A673 (cell line): ENCODE measurements around the gene MTF2. TPM values are rescaled to one million over a fixed set of nuclear protein-coding genes. Genes with fewer than 3 reads are reported as not detected.
"Not testable (repeated sequence)": the region's sequence is repeated elsewhere in the genome, so short reads cannot be mapped to it uniquely, and the experiment has no call there.

ENCODE experiments used
- BruUV-seq: library from RNA; stranded (reverse); fragments of 400-500 nt; replicated peaks from 2 replicates; lab custom pipeline; 2021; lab: Mats Ljungman, UMichigan
- CTCF ChIA-PET: fragments of 300-600 bp; sonication (Branson Sonifier 250); formaldehyde crosslinking; loops from one replicate; lab custom pipeline; 2022; ENCODE audit warnings: antibody characterized with exemption; lab: Charles Lee
- POLR2A ChIA-PET: fragments of 300-600 bp; sonication (Branson Sonifier 250); formaldehyde crosslinking; loops from one replicate; lab custom pipeline; 2022; ENCODE audit warnings: antibody characterized with exemption; ENCODE audit not compliant: low non-redundant PET; lab: Charles Lee
- DNase-seq: peaks from one replicate; pipeline ENCODE4 v3.0.0-alpha.2; 2015; ENCODE audit warnings: low spot score
- H3K27ac ChIP-seq: fragments of 200-600 bp; sonication (generic); 2 replicates; pipeline ENCODE4 v1.5.1; 2016; ENCODE audit warnings: mixed run types, low read depth, mild to moderate bottlenecking, mixed read lengths, antibody characterized with exemption, low read length; ENCODE audit not compliant: poor library complexity, severe bottlenecking
- H3K27me3 ChIP-seq: fragments of 200-600 bp; sonication (generic); replicated peaks from 2 replicates; pipeline ENCODE4 v1.6.1; 2017; ENCODE audit warnings: mixed run types, low read depth, mild to moderate bottlenecking, mixed read lengths, antibody characterized with exemption, low read length; ENCODE audit not compliant: insufficient read depth, poor library complexity
- H3K36me3 ChIP-seq: fragments of 200-600 bp; sonication (generic); 2 replicates; pipeline ENCODE4 v1.6.1; 2016; ENCODE audit warnings: mixed run types, mild to moderate bottlenecking, mixed read lengths, antibody characterized with exemption, low read length; ENCODE audit not compliant: insufficient read depth, poor library complexity, severe bottlenecking
- H3K4me1 ChIP-seq: fragments of 200-600 bp; sonication (generic); 2 replicates; pipeline ENCODE4 v1.6.1; 2017; ENCODE audit warnings: mixed run types, mild to moderate bottlenecking, mixed read lengths, antibody characterized with exemption, low read length; ENCODE audit not compliant: insufficient read depth, poor library complexity, severe bottlenecking
- H3K4me3 ChIP-seq: fragments of 200-600 bp; sonication (generic); 2 replicates; pipeline ENCODE4 v1.5.1; 2016; ENCODE audit warnings: low read depth, mixed run types, mild to moderate bottlenecking, mixed read lengths, low read length; ENCODE audit not compliant: poor library complexity, severe bottlenecking
- H3K9me3 ChIP-seq: fragments of 200-600 bp; sonication (generic); 2 replicates; pipeline ENCODE4 v1.6.1; 2016; ENCODE audit warnings: mixed run types, low read depth, mild to moderate bottlenecking, mixed read lengths, antibody characterized with exemption, low read length; ENCODE audit not compliant: poor library complexity, severe bottlenecking
- EZH2 ChIP-seq: fragments of 200-600 bp; sonication (generic); IDR thresholded peaks from 2 replicates; pipeline ENCODE4 v1.6.1; 2017; ENCODE audit warnings: borderline replicate concordance, low read depth, mild to moderate bottlenecking, mixed read lengths, antibody characterized with exemption, low read length; ENCODE audit not compliant: poor library complexity, severe bottlenecking
- intact Hi-C: fragments of 100-400 bp; cut with micrococcal nuclease; formaldehyde crosslinking; loops from one replicate; pipeline ENCODE4 v1.10.0; 2022; ENCODE audit not compliant: unreplicated experiment
- total RNA-seq: library from RNA; stranded (reverse); gene quantifications from 2 replicates; pipeline ENCODE4 v1.2.3, GENCODE V29; 2021
- TF ChIP-seq, protein P1 (sequence below): fragments of 300-800, 200-600 bp; sonication (generic); conservative IDR thresholded peaks from 2 replicates; pipeline ENCODE4 v1.5.1; 2017; ENCODE audit warnings: low read depth, mild to moderate bottlenecking, antibody characterized with exemption, low read length, moderate library complexity, mixed read lengths

The MTF2 gene
- total RNA-seq, 1 experiment from 2014 or later = 68.5 TPM

- CTCF ChIA-PET = no interaction called here
- no peak overlapping the region for H3K4me3 ChIP-seq
- TF ChIP-seq, protein P1, sequence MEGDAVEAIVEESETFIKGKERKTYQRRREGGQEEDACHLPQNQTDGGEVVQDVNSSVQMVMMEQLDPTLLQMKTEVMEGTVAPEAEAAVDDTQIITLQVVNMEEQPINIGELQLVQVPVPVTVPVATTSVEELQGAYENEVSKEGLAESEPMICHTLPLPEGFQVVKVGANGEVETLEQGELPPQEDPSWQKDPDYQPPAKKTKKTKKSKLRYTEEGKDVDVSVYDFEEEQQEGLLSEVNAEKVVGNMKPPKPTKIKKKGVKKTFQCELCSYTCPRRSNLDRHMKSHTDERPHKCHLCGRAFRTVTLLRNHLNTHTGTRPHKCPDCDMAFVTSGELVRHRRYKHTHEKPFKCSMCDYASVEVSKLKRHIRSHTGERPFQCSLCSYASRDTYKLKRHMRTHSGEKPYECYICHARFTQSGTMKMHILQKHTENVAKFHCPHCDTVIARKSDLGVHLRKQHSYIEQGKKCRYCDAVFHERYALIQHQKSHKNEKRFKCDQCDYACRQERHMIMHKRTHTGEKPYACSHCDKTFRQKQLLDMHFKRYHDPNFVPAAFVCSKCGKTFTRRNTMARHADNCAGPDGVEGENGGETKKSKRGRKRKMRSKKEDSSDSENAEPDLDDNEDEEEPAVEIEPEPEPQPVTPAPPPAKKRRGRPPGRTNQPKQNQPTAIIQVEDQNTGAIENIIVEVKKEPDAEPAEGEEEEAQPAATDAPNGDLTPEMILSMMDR = no peak
- TF ChIP-seq EZH2 = no peak
- POLR2A ChIA-PET = no interaction called here
- H3K9me3 ChIP-seq = peaks cover 7% of the 10 kb centered on the region
- intact Hi-C loops = no loop called here
- H3K27ac ChIP-seq = no peak overlapping the region
- no peaks in the 10 kb centered on the region for H3K27me3 ChIP-seq
- H3K36me3 ChIP-seq = no peaks in the 10 kb centered on the region
- no peak for DNase-seq
- no TSS peak for BruUV-seq
- peaks cover 4% of the 10 kb centered on the region for H3K4me1 ChIP-seq
Observed at GRCh38 chr1:93167006-93167405, 87.9 kb downstream of the MTF2 start.

DNA sequence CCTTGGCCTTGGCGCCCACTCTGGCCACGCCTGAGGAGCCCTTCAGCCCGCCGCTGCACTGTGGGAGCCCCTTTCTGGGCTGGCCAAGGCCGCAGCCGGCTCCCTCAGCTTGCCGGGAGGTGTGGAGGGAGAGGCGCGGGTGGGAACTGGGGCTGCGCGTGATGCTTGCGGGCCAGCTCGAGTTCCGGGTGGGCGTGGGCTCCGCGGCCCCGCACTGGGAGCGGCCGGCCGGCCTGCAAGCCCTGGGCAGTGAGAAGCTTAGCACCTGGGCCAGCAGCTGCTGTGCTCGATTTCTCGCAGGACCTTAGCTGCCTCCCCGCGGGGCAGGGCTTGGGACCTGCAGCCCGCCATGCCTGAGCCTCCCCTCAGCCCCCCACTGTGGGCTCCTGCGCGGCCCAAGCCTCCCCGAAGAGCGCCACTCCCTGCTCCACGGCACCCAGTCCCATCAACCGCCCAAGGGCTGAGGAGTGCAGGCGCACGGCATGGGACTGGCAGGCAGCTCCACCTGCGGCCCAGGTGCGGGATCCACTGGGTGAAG lies 91.1 kb downstream of the MTF2 start:
- H3K4me3 ChIP-seq, H3K36me3 ChIP-seq, intact Hi-C loops, BruUV-seq, DNase-seq, H3K27me3 ChIP-seq, H3K9me3 ChIP-seq, CTCF ChIA-PET, H3K4me1 ChIP-seq, POLR2A ChIA-PET, H3K27ac ChIP-seq: not testable (repeated sequence)

DNA sequence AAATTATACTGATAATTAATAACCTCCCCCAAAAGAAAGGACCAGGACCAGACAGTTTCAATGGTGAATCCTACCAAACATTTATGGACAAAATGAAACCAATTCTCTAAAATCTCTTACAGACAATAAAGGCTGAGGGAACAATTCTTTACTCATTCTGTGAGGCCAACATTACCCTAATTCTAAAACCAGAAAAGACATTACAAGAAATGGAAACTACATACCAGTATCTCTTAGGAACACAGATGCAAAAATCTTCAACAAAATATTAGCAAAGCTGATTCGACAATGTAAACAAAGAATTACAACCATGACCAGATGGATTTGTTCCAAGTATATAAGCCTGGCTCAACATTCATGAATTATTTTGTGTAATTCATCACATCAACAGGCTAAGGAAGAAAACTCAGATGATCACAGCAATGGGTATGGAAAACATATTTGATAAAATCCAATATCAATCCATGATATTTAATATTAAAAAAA lies 92.5 kb downstream of the MTF2 start:
- intact Hi-C loops = no loop called here
- no peaks in the 10 kb centered on the region for H3K36me3 ChIP-seq
- H3K27ac ChIP-seq = no peak overlapping the region
- no peak for TF ChIP-seq EZH2
- TF ChIP-seq, protein P1 = no peak
- H3K4me1 ChIP-seq = peaks cover 4% of the 10 kb centered on the region
- no TSS peak for BruUV-seq
- CTCF ChIA-PET = no interaction called here
- H3K27me3 ChIP-seq = no peaks in the 10 kb centered on the region
- peaks cover 4% of the 10 kb centered on the region for H3K9me3 ChIP-seq
- H3K4me3 ChIP-seq = no peak overlapping the region
- POLR2A ChIA-PET = no interaction called here
- no peak for DNase-seq

DNA sequence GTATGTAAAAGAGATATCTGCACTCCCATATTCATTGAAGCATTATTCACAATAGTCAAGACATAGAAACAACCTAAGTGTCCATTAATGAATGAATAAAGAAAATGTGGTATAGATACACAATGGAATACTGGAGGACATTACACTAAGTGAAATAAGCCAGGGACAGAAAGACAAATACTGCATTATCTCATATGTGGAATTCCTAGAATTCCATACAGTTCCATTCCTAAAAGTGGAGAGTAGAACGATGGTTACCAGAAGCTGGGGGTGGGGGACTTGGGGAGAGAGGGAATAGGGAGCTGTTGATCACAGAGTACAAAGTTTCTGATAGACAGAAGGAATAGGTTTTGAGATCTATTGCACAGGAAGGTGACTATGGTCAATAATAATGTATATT lies 93.7 kb downstream of the MTF2 start:
- DNase-seq = no peak
- Histone ChIP-seq H3K27ac (no peak overlapping the region), H3K4me3 (no peak overlapping the region), H3K27me3 (no peaks in the 10 kb centered on the region), H3K36me3 (no peaks in the 10 kb centered on the region), H3K4me1 (peaks cover 9% of the 10 kb centered on the region), H3K9me3 (peaks cover 2% of the 10 kb centered on the region)
- TF ChIP-seq, protein P1 = no peak
- no peak for TF ChIP-seq EZH2
- ChIA-PET CTCF (no interaction called here), POLR2A (no interaction called here)
- BruUV-seq = no TSS peak
- intact Hi-C loops = no loop called here

DNA sequence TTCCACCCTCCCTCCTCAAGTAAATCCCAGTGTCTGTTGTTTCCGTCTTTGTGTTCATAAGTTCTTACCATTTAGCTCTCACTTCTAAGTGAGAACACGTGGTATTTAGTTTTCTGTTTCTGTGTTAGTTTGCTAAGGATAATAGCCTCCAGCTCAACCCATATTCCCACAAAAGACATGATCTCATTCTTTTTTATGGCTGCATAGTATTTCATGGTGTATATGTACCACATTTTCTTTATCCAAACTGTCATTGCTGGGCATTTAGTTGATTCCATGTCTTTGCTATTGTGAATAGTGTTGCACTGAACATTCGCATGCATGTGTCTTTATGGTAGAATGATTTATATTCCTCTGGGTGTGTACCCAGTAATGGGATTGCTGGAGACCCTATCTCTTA lies 95.6 kb downstream of the MTF2 start:
- H3K27me3 ChIP-seq, POLR2A ChIA-PET, H3K4me3 ChIP-seq, DNase-seq, BruUV-seq, H3K36me3 ChIP-seq, H3K27ac ChIP-seq, H3K9me3 ChIP-seq, CTCF ChIA-PET, intact Hi-C loops: not testable (repeated sequence)
- peaks cover 16% of the 10 kb centered on the region for H3K4me1 ChIP-seq
